Mucosa of rectum (tissue), 2 donors: ENCODE measurements around the gene PAX5.

Source experiments
- H3K27ac ChIP-seq, 2 donors: one replicate each; pipeline ENCODE4 v1.7.0; 2013; ENCODE audit warnings: inconsistent platforms in 2 of 2, low read depth in 2 of 2, low read length in 2 of 2
- H3K27me3 ChIP-seq, 2 donors: one replicate each; pipeline ENCODE4 v1.7.0; 2013; ENCODE audit warnings: low read length in 2 of 2; ENCODE audit not compliant: control insufficient read depth in 2 of 2, insufficient read depth in 2 of 2
- H3K36me3 ChIP-seq, 2 donors: one replicate each; pipeline ENCODE4 v1.7.0; 2013; ENCODE audit warnings: low read length in 2 of 2; ENCODE audit not compliant: control insufficient read depth in 2 of 2, insufficient read depth in 2 of 2
- H3K4me1 ChIP-seq, 2 donors: one replicate each; pipeline ENCODE4 v1.7.0; 2013; ENCODE audit warnings: low read length in 2 of 2, mild to moderate bottlenecking in 1 of 2; ENCODE audit not compliant: control insufficient read depth in 2 of 2, insufficient read depth in 2 of 2
- H3K4me3 ChIP-seq, 2 donors: one replicate each; pipeline ENCODE4 v1.7.0; 2013; ENCODE audit warnings: low read length in 2 of 2
- H3K9ac ChIP-seq, 2 donors: one replicate each; pipeline ENCODE4 v1.7.0; 2013; ENCODE audit warnings: low read length in 2 of 2, low read depth in 1 of 2, mild to moderate bottlenecking in 1 of 2
- H3K9me3 ChIP-seq, 2 donors: one replicate each; pipeline ENCODE4 v1.7.0; 2013; ENCODE audit warnings: low read length in 2 of 2; ENCODE audit not compliant: control insufficient read depth in 2 of 2
- donor health status: healthy.
- donor health status: Normal muscosa, but diverticular disease.

The PAX5 gene

DNA sequence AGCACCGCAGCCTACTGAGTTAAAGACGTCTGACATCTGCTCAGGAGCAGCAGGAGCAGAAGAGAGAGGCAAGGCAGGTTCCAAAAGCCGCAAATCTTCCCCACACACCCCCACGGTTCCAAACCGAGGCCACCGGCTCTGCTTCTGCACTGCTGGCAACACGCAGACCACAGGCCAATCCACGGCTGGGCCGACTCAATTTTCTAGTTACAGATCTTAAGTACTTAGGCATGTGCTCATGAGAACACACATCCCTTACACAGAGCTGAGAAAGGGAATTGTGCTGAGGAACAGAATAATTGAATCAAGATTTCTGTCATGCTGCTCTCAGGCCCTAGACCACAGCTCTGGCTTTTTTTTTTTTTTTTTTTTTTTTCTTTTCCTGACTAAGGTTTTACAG, 32.6 kb downstream of the PAX5 start:
- Histone ChIP-seq H3K27me3 (peaks cover 11 to 23% of the 10 kb centered on the region in 2 donors), H3K27ac (no peak overlapping the region), H3K36me3 (no peaks in the 10 kb centered on the region), H3K9ac (no peak overlapping the region), H3K4me3 (no peak overlapping the region), H3K4me1 (no peaks in the 10 kb centered on the region), H3K9me3 (no peaks in the 10 kb centered on the region)

DNA sequence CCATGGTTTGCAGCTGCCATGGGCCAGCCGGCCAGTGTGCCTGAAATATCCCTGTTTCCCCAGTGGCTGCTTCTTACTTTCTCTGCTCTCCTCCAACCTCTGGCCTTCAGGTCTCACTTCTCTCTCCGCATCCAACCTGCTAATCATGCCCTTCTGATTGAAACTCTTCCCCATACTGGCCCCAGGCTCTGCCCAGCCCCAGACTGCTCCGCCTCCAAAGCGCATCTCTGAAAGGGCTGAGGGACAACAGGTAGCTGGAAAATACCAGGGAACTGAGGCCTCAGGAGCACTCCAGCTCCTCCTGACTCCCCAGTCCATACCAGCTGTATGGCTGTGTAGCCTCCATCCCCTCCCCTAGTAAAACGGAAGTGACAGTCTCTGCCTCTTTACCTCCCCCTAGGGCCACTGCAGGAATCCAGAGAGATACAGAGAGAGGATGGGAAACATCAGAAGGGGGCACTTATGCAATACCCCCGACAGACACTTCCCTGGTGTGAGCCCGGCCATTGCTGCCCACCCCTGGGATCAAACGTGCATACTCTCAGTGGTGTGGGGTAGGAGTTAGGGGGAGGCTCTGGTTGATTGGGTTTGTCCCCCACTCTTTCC, 34.2 kb downstream of the PAX5 start:
- no peak overlapping the region for H3K4me3 ChIP-seq
- peaks cover 7 to 13% of the 10 kb centered on the region in 2 donors for H3K27me3 ChIP-seq
- no peak overlapping the region for H3K9ac ChIP-seq
- H3K9me3 ChIP-seq = no peaks in the 10 kb centered on the region
- no peak overlapping the region for H3K27ac ChIP-seq
- H3K4me1 ChIP-seq = peaks cover 3 to 4% of the 10 kb centered on the region in 2 donors
- H3K36me3 ChIP-seq = no peaks in the 10 kb centered on the region

DNA sequence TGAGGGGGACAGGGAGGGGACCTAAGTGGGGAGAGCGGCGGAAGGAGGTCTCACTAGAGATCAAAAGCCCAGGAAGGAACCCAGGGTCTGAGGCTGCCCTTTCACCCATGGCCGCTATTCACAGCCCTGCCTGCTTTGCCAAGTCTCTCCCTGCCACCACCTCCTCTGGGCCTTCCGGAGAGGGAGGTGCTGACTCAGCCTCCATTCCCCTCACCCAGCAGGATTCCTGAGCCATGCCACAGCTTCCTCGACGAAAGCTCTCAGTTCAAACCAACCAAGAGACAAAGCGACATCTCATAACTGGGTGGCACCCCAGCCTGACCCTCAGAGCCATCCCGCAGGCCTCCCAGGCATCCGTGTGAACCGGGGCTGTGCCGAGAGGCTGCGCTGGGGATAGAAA, 36.7 kb downstream of the PAX5 start:
- Histone ChIP-seq H3K9me3 (no peaks in the 10 kb centered on the region), H3K9ac (no peak overlapping the region), H3K36me3 (no peaks in the 10 kb centered on the region), H3K27ac (no peak overlapping the region), H3K4me3 (no peak overlapping the region), H3K4me1 (peaks cover 4 to 9% of the 10 kb centered on the region in 2 donors), H3K27me3 (peaks cover 2 to 3% of the 10 kb centered on the region in 2 donors)

DNA sequence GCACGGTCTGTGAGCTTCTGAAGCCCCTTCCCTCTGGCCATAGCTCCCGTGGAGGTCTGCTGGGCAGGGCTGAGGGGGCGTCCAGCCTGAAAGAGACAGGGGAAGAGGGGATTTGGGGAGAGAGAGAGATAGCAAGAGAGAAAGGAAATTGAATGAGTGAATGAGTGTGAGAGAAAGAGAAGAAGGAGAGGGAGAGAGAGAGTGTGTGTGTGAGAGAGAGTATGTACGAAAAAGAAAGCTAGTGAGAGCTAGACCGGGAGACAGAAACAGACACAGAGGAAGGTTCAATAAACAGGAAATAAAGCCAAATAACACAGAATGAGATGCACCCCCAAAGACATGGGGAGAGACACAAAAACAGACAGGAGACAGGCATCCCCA, 37.4 kb downstream of the PAX5 start:
- peak overlapping the region in 1 of 2 donors; percentile 32 for H3K27ac ChIP-seq
- H3K4me3 ChIP-seq = no peak overlapping the region
- H3K9ac ChIP-seq = no peak overlapping the region
- H3K27me3 ChIP-seq = peaks cover 2 to 3% of the 10 kb centered on the region in 2 donors
- peaks cover 4 to 9% of the 10 kb centered on the region in 2 donors for H3K4me1 ChIP-seq
- H3K9me3 ChIP-seq = peaks cover 0 to under 1% of the 10 kb centered on the region in 2 donors
- no peaks in the 10 kb centered on the region for H3K36me3 ChIP-seq

DNA sequence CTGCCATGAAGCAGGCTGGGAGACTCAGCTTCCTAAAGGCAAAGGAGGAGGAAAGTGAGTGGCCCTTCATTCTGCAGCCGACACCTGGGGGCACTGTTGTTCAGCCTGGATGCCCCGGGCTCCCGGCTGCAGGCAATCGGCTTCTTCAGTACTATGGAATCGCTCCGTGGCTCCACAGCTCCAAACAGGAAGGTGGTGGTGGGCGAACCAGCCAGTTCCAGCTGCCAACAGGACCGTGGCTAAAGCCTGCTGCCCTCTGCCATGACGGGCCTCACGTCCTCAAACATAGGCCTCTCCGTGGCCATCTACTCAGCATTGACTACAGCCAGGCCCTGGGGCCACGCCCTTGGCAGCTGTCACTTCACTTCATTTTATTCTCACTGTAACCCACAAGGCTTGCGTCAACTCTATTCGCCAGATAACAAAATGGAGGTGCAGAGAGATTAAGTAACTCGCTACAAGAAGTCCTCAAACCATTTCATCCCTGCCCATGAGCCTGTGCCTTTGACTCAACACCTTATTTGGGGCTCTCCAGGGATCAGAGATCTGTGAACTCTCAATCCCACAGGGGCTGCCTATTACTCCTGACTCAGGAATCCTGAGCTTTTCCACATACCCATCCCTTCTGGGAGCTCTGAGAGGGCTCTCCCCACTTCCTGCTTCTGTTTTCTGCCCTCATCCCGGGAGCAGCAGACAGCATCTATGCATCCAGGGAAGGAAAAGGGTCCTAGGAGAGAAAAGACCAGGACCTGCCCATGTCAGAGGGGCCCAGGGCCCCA, 38.0 kb downstream of the PAX5 start:
- peaks cover 4 to 6% of the 10 kb centered on the region in 2 donors for H3K9me3 ChIP-seq
- H3K27ac ChIP-seq = peak overlapping the region in 1 of 2 donors; percentile 32
- no peak overlapping the region for H3K9ac ChIP-seq
- no peaks in the 10 kb centered on the region for H3K36me3 ChIP-seq
- H3K4me3 ChIP-seq = peak overlapping the region; percentile 44 to 67
- H3K4me1 ChIP-seq = peaks cover 4 to 9% of the 10 kb centered on the region in 2 donors
- peaks cover 2 to 3% of the 10 kb centered on the region in 2 donors for H3K27me3 ChIP-seq

DNA sequence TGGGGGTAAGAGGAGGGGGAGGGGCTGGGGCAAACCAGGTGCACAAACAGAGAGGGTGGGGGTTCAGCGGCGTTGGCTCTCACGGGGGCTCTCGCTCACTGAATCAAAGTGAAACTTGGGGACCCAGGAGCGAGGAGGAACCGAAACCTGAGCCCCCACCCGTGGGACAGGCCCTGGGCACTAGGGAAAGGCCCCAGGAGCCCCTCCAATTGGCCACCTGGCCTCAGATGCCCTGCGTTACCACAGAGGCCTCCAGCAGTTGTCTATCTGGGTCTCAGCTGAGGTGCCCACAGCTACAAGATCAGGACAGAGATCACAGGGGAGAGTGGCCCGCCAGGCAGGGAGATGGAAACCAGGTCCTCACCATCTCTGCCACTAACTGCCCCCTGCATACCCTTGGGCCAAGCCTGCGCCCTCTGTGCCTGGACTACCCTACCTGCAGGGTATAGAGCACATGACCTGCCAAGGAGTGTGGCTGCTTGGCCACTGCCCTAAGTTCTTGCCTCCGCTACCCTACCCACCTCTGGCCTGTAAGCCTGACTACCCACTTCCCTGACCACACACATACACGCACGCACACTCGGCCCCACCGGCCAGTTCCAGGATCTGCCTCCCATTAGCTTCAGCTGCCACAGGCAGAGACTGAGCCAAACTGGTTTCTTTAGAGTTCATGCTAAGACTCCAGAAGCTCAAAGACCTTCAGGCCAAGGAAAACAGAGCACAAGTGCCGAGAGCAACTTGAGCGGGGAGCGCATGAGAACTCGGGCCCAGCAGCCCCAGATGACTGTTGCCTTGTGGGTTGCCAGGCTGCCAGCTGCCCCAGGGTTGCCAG, 39.9 kb downstream of the PAX5 start:
- Histone ChIP-seq H3K9me3 (peaks cover 6 to 11% of the 10 kb centered on the region in 2 donors), H3K9ac (no peak overlapping the region), H3K4me3 (no peak overlapping the region), H3K4me1 (peaks cover 4 to 9% of the 10 kb centered on the region in 2 donors), H3K27me3 (peaks cover 7 to 9% of the 10 kb centered on the region in 2 donors), H3K27ac (peak overlapping the region in 1 of 2 donors; percentile 43), H3K36me3 (no peaks in the 10 kb centered on the region)

DNA sequence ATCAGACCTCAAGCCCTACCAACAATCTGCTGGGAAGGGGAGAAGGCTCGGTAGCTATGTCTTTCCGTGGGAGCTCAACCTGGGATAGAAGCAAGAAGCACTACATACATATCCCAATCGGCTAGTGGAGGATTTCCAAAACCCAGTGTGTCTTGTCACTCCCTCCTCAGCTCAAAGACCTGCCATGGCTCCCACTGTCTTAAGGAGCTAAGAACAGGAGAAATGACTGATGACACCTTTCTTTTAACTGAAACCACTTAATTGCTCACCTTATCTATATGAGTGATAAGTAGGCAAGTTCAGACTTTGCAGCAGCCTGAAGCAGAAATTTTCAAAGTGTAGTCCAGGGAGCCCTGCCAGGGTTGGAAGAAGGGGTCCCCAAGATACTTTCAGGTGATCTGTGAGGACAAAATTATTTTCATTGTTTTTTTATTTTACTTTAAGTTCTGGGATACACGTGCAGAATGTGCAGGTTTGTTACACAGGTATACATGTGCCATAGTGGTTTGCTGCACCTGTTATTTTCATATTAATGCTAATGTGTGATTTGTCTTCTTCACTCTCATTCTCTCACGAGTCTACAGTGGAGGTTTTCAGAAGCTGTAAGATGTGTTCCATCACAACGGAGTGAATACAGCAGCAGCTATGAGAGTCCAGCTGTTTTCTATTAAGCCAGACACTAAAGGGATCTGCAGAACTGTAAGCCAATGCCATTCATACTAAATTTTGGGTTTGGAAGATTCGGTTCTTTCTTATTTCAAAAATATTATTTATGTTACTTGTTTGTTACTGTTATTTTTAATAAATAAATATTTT, 41.4 kb downstream of the PAX5 start:
- H3K9ac ChIP-seq = no peak overlapping the region
- peaks cover 6 to 11% of the 10 kb centered on the region in 2 donors for H3K9me3 ChIP-seq

DNA sequence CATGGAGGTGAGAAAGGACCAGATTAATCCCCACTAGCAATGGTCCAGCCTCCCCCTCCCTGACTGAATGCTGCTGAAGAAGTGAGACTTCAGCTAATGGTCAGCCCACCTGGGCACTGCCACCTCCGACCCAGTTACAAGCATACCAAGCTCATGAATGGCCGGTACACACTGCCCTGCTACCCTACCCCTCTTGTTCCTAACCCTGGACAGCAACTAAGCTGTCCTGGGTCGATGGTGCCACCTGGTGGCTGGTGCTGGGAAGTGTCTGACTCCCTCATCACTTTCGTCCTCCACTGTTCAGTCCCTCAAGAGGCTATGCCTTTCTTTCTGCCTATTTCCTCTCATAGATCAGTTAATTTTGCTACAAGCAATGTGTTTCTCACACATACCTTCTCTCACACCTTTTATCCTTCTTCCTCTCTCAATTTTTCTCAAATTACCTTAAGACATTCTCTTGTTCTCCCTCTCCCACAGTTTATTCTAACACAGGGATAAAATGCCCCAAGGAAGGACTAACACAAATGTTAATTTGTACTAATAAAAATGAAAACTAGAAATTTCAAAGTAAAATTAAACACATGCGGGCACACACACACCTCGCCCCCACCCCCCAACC, 42.4 kb downstream of the PAX5 start:
- no peak overlapping the region for H3K9ac ChIP-seq
- no peak overlapping the region for H3K4me3 ChIP-seq
- peaks cover 6 to 11% of the 10 kb centered on the region in 2 donors for H3K9me3 ChIP-seq
- no peaks in the 10 kb centered on the region for H3K36me3 ChIP-seq
- H3K4me1 ChIP-seq = peaks cover 4 to 9% of the 10 kb centered on the region in 2 donors
- H3K27me3 ChIP-seq = peaks cover 22 to 26% of the 10 kb centered on the region in 2 donors
- no peak overlapping the region for H3K27ac ChIP-seq

More for the DNA sequence above, 41.4 kb downstream of the PAX5 start:
- Histone ChIP-seq H3K36me3 (no peaks in the 10 kb centered on the region), H3K27me3 (peaks cover 13 to 16% of the 10 kb centered on the region in 2 donors), H3K4me1 (peaks cover 4 to 9% of the 10 kb centered on the region in 2 donors), H3K27ac (no peak overlapping the region), H3K4me3 (no peak overlapping the region)

DNA sequence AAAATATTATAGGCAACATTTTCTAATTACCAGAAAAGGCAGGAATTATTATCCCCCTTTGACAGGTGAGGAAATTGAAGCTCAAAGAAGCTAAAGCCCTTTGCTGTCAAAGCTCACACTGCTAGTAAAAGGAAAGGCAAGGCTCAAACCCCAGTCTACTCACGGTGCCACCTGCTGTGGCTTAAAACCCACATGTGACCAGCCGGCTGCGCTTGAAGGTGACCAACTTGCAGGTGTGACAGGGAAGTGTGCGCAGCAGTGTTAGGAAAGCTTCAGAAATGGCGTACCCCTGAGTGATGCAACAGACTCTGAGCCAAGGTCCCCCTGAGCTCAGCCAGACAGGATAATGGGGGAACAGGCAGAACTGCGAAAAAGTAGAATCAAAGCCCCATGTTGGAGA, 45.2 kb downstream of the PAX5 start:
- H3K27me3 ChIP-seq = peaks cover 33 to 44% of the 10 kb centered on the region in 2 donors

More for the DNA sequence above, 45.2 kb downstream of the PAX5 start:
- Histone ChIP-seq H3K36me3 (no peaks in the 10 kb centered on the region), H3K27ac (no peak overlapping the region), H3K9me3 (peaks cover 6 to 11% of the 10 kb centered on the region in 2 donors), H3K4me3 (no peak overlapping the region), H3K4me1 (peaks cover 0 to 3% of the 10 kb centered on the region in 2 donors), H3K9ac (no peak overlapping the region)
